ENCODE results near the gene WDR64. TPM values are rescaled to one million over a fixed set of nuclear protein-coding genes. Genes with fewer than 3 reads are reported as not detected.
A peak's percentile ranks its signal among the peaks of the same experiment; 100 is the strongest.

WDR64 gene
- total RNA-seq (2014; rRNA removed), result not detected in 2 replicates
- percentile 18 among the genes with signal in this experiment for Bru-seq, nascent RNA
- percentile 13 among the genes with signal in this experiment for BruChase-seq, experiment 1, labeled RNA remaining after a 6-hour chase
- percentile 20 among the genes with signal in this experiment for BruChase-seq, experiment 2, labeled RNA remaining after a 2-hour chase
- long read RNA-seq, partial matches to known transcripts, result 1 of 6 reads
- long read RNA-seq, other reads (novel, unspliced or antisense), result 5 of 6 reads

- DNase-seq, result no peak
- ATAC-seq, result no peak
- no peaks in the 10 kb centered on the region for H3K79me2 ChIP-seq (ENCODE audit: low read length)
- intact Hi-C loops (cut with micrococcal nuclease), result no loop called here
- H3F3A ChIP-seq (ENCODE audit: low read length, unreplicated experiment), result no peaks in the 10 kb centered on the region
- no peaks in the 10 kb centered on the region for H3K9me2 ChIP-seq (replicated peaks; ENCODE audit: low read length)
- H3K9ac ChIP-seq (ENCODE audit: low read length), result no peak within 1 kb of the TSS
- CTCF ChIA-PET, result no interaction called here
- H3K36me3 ChIP-seq (ENCODE audit: low read depth, low read length), result no peaks in the 10 kb centered on the region
- H4K20me1 ChIP-seq (ENCODE audit: low read length), result no peaks in the 10 kb centered on the region
- POLR2A ChIA-PET (ENCODE audit: unreplicated experiment), result no interaction called here
- H2AFZ ChIP-seq (ENCODE audit: low read length), result no peak within 1 kb of the TSS
- H3K27me3 ChIP-seq (ENCODE audit: low read length), result no peaks in the 10 kb centered on the region
- TF ChIP-seq EZH2phosphoT487 (IDR thresholded peaks at IDR 0.05; ENCODE audit: borderline replicate concordance, low read length) (no peak), EZH2 (IDR thresholded peaks at IDR 0.05; ENCODE audit: low read length, unreplicated experiment) (no peak), CTCF (conservative IDR thresholded peaks at IDR 0.05; ENCODE audit: low read depth, low read length) (no peak)
- no peak within 1 kb of the TSS for H3K27ac ChIP-seq (ENCODE audit: low read length)
- H3K4me1 ChIP-seq (ENCODE audit: insufficient read depth, low read length), result peaks cover 25% of the 10 kb centered on the region
- no peak within 1 kb of the TSS for H3K4me3 ChIP-seq (ENCODE audit: low read length)
- no peak within 1 kb of the TSS for H3K4me2 ChIP-seq (ENCODE audit: low read length)
- H3K9me3 ChIP-seq (ENCODE audit: low read length), result no peaks in the 10 kb centered on the region
- BruUV-seq (replicated peaks), result no TSS peak
Measured at GRCh38 chr1:241652012-241652411, at the start of gene WDR64. Gene WDR64, plus strand, starts transcription at chr1:241652281. Its CDS starts 204 bp downstream, at chr1:241652485.

- H3K9ac ChIP-seq (ENCODE audit: low read length), result peak overlapping the region; percentile 57
- DNase-seq, result peak; percentile 81
- H4K20me1 ChIP-seq (ENCODE audit: low read length), result no peaks in the 10 kb centered on the region
- H2AFZ ChIP-seq (ENCODE audit: low read length), result peak overlapping the region; percentile 29
- H3K79me2 ChIP-seq (ENCODE audit: low read length), result no peaks in the 10 kb centered on the region
- intact Hi-C loops (cut with micrococcal nuclease), result loop anchor here (1.0 kb wide), 1 partner anchor 11 kb away; no protein-coding TSS in a partner anchor
- peak overlapping the region; percentile 55 for H3K4me2 ChIP-seq (ENCODE audit: low read length)
- CTCF ChIA-PET, result no interaction called here
- no peak for TF ChIP-seq EZH2 (IDR thresholded peaks at IDR 0.05; ENCODE audit: low read length, unreplicated experiment)
- no peak for TF ChIP-seq EZH2phosphoT487 (IDR thresholded peaks at IDR 0.05; ENCODE audit: borderline replicate concordance, low read length)
- no peak for TF ChIP-seq CTCF (conservative IDR thresholded peaks at IDR 0.05; ENCODE audit: low read depth, low read length)
- H3K9me3 ChIP-seq (ENCODE audit: low read length), result no peaks in the 10 kb centered on the region
- POLR2A ChIA-PET (ENCODE audit: unreplicated experiment), result no interaction called here
- H3F3A ChIP-seq (ENCODE audit: low read length, unreplicated experiment), result peaks cover 9% of the 10 kb centered on the region
- no peaks in the 10 kb centered on the region for H3K27me3 ChIP-seq (ENCODE audit: low read length)
- no peaks in the 10 kb centered on the region for H3K9me2 ChIP-seq (replicated peaks; ENCODE audit: low read length)
- no peaks in the 10 kb centered on the region for H3K36me3 ChIP-seq (ENCODE audit: low read depth, low read length)
- peak; percentile 28 for ATAC-seq
- H3K4me3 ChIP-seq (ENCODE audit: low read length), result no peak overlapping the region
- H3K27ac ChIP-seq (ENCODE audit: low read length), result peak overlapping the region; percentile 88
- H3K4me1 ChIP-seq (ENCODE audit: insufficient read depth, low read length), result peaks cover 59% of the 10 kb centered on the region
- BruUV-seq (replicated peaks), result no TSS peak
Measured at GRCh38 chr1:241603731-241604245, 48.3 kb upstream of the WDR64 start.
